NCI-H2171 (cell line): ENCODE data around the gene CDHR1.
"Not testable (repeated sequence)": the region's sequence is repeated elsewhere in the genome, so short reads cannot be mapped to it uniquely, and the experiment has no call there.

Experiments used
- DNase-seq: peaks from one replicate; lab custom pipeline; 2025; lab: John Stamatoyannopoulos, UW

The CDHR1 gene

DNA sequence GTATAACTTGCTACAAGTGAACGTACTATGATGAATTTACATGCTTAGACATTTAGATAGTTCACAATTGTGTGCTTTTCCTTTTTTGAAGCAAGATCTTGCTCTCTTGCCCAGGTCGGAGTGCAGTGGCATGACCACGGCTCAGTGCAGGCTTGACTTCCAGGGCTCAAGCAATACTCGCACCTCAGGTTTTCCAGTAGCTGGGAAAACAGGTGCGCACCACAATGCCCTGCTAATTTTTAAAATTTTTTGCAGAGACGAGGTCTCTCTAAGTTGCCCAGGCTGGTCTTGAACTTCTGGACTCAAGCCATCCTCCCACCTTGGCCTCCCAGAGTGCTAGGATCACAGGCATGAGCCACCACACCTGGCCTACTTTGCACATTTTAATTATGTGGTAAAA lies 18.9 kb upstream of the CDHR1 start:
- no peak for DNase-seq

DNA sequence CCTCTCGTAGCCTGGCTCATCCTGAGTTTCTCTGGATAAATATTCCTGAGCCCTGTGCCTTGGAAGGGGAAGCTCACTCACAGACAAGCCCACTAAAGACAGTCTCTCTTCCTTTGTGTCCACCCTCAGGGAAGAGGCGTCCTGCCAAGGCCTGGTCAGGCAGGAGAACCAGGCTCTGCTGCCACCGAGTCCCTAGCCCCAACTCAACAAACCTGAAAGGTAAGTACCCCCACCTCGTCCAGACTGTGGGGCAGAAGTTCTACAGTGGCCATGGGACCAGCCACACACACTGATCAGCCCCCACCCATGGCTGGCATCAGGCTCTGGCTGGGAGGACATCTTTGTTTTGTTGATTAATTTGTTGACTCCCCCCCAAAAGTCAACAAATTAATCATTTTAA lies 18.0 kb upstream of the CDHR1 start:
- no peak for DNase-seq

DNA sequence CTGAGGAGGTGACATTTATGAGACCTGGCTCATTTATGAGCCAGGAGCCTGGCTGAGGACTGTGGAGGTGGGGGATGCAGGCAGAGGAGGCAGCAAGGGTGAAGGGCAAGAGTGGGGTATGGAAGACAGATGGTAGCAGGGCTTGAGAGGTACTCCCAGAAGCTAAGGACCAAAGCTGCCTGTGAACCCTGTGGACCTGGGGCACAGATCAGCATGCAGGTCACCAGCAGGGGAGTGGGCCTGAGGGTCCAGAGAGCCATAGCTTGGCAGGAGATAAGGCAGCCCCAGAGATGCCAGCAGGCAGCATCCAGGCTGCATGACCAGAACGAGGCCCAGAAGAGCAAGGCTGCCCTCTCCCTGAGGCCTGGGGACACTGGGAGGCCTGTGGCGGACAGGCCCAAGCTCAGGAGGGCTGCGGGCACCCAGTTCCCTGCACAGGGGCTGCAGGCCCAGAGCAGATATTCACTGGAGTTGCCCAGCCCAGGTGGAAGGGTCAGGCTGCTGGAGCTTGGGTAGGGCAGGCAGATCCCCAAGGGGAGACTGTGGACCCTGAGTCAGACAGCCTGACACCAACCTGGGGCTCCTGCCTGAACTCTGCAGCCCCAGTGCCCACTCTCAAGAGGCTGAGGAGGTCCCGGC lies 17.4 kb upstream of the CDHR1 start:
- no peak for DNase-seq

DNA sequence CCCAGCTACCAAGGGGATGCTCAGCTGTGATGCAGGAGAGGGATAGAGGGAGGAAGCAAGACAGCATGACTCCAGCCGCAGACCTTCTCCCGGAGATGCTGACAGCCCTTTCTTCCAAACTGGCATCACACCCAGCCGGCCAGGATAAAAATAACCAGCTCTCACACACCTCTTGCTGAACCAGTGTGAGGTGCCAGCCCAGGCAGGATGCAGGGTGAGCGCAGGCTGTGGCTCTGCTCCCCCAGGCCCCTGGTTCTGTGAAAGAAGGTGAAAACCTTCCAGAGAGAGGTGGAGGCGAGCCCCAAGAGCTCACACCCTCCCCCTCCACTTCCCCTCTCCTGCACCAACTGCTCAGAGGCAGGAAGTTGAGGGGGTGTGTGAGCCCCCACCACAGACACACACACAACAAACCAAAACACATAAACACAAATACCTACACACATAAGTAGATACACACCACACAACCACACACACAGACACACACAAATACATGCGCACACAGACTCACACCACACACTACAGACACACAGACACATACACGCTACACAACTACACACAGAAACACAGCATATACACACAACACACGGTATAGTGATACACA lies 16.7 kb upstream of the CDHR1 start:
- DNase-seq, result no peak

DNA sequence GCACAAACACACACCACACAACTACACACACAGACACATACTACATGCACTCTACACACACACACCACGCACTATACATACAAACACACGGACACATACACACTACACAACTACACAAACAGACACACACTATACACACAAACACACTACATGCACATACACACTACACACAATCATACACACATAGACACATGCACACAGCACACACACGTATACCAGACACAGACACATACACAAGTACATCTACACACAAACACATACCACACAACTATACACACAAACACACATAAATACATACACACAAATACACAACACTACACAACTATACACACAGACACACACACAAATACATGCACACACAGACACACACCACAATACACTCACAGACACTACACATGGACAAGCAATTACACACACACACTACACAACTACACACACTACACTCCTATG lies 16.2 kb upstream of the CDHR1 start:
- no peak for DNase-seq

DNA sequence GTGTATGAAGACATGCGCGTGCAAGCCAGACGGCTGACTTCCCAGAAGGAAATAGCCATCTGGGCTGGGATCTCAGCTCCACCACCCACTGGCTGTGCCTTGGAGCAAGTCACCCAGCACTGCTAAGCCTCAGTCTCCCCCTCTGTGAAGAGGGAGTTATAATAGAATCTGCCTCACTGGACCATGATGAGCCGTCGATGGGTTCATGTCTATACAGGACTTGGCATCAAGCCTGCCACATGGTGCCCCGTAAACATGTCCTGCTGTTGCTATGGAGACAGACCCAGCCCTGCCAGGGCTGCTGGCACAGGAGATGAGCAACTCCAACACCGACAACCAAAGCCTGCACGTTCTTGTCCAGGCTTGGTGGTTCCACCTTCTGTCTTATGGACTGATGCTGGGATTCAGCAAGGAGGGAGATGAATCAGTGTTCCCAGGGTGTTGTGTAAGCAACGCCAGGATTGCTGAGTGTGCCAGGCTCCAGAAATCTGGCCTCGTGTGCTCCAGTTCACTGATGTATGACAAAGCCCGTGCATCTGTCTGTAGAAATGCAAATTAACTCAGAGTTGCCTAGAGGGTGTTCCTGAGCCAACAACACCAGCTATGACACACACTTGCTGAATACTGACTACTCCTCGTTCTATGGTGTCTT lies 15.2 kb upstream of the CDHR1 start:
- DNase-seq, result peak; percentile 71

DNA sequence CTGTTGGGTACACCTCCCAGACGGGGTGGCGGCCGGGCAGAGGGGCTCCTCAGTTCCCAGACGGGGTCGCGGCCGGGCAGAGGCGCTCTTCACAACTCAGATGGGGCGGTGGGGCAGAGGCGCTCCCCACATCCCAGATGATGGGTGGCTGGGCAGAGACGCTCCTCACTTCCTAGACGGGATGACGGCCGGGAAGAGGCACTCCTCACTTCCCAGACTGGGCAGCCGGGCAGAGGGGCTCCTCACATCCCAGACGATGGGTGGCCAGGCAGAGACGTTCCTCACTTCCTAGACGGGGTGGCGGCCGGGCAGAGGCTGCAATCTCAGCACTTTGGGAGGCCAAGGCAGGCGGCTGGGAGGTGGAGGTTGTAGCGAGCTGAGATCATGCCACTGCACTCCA lies 14.0 kb upstream of the CDHR1 start:
- DNase-seq, result not testable (repeated sequence)

DNA sequence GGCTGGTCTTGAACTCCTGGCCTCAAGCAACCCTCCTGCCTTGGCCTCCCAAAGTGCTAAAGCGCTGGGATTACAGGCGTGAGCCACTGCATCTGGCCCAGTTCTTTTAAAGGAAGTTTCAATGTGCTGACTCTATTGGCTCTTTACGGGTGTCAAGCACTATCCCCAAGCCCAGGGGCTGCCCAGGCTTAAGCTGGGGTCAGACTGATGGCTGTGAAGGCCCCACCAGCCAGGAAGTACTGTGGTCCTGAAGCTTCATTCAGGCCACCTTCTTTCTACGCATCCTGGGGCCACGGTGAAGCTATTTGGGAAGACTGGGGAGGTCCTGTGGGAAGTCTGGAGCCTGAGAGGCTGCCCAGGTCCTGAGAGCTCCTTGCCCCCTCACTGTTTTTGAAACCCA lies 12.7 kb upstream of the CDHR1 start:
- no peak for DNase-seq

DNA sequence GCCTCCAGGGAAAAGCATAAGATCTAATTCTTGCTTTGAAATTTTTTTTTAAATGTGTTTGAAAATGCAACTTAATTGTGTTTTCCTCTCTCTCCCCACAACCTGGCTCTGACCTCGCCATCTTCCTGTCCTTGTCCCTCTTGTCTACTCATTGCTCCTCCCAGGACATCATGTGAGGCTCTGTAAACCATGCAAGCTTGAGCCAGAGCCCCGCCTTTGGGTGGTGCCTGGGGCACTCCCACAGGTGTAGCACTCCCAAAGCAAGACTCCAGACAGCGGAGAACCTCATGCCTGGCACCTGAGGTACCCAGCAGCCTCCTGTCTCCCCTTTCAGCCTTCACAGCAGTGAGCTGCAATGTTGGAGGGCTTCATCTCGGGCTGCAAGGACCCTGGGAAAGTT lies 9.8 kb upstream of the CDHR1 start:
- no peak for DNase-seq

DNA sequence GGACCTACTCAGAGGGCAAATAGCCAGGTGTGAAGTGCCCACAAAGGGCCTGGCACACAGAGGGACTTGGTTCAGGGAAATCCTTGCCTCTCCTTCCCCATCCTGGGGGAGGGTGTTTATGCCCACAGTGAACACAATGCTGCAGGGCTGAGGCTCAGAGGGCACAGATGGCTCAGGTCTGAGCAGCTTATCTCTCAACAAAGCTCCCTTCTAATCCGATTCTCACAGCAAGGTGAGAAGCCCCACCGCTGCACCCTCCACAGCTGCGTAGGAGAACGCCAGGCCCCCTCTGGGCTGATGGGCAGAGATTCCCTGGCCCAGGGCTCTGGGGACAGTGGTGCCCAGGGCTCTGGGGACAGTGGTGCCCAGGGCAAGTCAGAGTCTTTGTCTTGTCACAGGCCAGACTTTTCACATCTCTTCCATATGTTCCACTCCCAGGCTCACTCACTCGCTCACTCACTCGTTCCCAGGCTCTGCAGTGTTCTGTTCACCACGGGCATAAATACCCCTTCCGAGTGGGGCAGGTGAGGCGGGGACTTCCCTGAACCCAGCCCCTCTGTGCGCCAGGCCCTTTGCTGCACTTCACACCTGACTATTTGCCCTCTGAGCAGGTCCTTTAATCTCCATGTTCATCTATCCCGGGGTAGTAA lies 8.7 kb upstream of the CDHR1 start:
- no peak for DNase-seq

DNA sequence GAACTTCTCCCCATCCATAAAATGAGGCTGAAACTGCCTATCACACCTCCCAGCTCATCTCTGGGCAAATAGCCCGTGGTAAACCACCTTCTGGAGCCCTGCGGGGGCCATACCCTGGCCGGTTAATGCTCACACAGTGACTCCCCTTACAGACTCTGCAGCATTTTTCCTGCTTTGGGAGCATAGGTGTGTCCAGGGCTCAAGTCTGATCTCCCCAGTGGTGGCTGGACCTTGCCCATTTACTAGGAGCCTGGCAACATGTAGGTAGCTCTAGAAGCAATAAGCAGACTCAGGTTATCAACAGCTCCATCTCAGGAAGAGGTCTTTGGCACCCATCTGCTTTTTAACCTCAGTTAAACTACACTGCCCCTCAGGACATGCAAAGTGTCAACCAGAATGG lies 5.5 kb upstream of the CDHR1 start:
- DNase-seq, result no peak

DNA sequence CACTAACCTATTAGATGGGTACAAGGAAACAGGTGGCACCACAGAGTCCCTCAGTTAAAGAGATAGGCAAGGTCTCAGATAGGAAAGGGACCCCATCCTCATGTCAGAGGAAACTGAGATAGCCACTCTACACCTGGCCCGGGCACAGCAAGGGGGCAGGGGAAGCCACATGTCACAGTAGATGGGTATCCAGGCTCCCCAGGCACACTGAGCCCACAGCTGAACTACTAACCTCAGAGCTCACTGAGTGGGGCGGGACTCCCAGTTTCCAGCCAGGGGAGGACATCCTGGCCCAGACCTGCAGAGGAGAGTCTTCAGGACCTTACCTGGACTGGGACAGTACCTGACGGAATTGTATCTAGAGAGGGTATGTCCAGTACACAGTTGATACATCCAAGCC lies 3.7 kb upstream of the CDHR1 start:
- no peak for DNase-seq

DNA sequence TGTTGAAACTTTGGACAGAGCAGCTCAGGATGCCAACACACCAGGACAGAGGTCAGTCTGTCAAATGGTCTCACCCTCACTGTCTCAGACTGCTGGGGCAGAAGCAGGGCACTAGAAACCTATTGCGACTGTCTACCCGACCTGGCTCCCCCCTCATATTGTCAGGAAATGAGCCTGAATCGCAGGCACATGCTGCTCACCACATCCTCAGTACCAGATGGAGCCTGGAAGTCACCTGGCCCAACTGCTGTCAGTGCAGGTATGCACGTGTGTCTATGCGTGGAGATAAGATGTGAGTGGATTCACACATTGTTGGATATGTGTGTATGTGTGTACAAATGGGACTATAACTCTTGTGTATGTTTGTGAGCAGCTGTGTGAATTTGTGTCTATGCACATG lies 3.2 kb upstream of the CDHR1 start:
- no peak for DNase-seq

DNA sequence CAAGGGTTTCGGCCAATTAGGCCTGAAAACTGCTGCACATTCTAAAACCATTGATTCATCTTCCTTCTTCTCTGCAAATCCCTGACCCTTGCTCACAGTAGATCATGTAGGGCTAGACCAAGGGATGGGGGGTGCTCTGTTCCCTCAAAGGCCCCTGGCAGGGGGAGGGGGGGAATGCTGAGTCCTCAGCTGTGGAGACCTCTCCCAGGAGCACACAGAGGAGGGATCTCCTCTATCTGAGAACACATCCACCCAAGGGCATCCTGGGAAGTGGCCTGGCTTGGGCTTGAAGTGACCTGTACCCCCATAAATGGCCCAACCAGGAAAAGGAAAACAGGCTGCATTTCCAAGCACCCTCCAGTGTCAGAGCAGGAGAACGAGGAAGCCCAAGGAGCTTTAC lies 1.0 kb upstream of the CDHR1 start:
- DNase-seq, result no peak

DNA sequence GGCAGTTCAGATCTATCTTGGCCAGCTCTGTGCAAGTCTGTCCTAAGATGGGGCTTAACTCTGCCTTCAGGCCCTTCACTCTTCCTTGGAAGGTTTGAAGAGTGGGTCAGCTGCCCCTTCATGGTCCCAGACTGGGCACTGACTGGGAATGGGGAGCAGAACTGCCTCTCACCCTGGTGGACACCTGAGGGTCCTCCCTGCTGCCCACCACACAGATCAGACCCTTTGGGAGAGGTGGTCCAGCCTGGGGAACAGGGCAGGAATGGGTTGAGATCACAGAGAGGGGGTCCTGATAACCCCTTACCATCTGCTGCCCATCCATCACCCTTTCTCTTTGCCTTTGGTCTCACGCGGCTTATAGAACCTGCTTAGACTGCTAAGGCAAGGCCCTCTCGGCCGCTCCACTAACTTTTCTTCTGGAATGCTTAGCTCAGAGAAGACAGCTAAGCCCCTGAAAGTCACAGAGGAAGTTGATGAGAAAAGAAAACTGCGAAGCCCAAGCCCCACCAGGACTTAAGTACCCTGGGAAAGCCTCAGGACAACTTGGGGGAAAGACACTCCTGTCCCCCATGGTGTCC lies 402 bp upstream of the CDHR1 start:
- DNase-seq, result no peak

DNA sequence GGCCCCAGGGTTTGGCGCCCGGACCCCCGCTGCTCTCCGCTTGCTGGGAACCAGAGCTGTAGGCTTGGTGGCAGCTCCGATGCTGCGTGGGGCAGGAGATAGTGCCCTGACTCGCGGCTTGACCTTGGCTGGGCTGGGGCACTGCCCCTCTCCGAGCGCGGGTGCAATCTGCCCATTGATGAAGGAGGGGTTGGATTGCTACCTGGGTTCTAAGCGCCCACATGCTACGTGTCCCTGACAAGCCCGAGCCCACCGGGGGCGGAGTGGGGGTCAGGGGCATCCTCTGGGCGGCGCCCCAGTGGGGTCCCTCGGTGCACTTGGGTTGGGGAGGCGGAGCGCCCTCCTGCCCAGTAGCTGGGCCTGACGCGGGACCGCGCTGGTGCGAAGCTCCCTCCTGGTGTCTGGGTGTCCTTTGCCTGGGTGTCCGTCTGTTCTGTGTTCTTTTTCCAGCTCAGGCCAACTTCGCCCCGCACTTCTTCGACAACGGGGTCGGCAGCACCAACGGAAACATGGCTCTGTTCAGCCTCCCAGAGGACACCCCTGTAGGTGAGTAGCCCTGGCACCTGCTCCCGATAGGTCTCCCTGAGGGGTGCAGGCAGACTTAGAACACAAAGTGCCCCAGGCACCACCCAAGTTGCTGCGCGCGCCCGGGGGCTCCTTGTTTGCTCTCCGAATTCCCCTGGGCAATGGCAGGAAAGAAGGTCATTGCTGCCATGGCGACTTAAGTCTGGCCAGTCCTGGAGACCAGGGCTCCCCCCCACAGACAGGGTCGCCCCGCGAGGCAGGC lies 900 bp downstream of the CDHR1 start:
- no peak for DNase-seq

DNA sequence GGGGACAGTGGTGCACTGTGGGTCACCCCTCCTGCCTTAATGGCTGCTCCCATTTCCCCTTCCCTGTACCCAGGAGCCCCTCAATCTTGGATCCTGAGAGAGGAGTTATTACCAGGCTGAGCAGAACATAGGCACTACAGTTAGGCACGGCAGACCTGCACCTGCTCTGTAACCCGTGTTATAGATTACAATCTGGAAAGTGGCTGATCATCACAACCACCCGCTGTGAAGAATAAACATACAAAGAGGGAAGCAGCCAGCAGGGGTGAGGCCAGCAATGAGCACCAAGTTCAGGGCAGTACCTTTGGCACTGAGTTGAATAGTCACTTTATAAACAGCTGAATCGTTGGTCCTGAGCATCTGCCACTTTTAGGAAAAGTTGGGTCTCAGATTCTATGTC lies 1.7 kb downstream of the CDHR1 start:
- peak; percentile 11 for DNase-seq

DNA sequence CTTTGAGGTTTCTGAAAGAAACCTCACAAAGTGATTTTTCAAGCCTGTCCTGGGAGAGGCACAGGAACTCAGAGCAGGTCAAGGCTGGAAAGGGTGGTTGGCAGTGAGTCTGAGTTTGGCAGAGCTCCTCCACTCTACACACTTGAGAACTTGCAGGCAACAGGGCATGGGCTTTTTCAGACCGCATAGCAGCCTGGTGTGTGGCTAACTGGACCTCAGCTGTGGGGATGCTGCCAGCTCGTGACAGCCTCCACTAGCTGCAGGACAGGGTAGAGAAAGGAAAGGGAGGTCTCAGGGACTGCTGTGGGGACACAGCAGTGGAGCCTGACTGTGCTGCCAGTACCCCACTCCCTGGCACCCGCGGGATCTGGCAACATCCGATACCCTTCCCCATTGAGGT lies 2.6 kb downstream of the CDHR1 start:
- DNase-seq, result no peak

DNA sequence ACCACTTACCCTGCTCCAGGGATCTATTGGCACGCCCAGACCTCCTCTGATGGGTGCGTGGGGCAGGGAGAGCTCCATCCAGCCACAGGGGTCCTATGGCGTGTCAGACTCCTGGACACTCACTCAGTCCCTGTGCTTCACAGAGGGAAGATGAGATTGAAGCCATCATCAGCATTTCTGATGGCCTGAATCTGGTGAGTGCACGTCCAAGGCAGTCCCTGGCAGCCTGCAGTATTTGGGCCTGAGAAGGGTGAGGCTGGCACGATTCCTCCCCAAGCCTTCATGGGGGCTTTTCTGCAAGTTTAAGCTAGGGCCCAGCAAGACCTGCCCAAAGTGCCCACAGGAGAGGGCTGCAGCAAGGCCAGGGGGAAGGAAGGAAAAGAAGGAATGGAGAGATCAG lies 3.3 kb downstream of the CDHR1 start:
- DNase-seq, result no peak

DNA sequence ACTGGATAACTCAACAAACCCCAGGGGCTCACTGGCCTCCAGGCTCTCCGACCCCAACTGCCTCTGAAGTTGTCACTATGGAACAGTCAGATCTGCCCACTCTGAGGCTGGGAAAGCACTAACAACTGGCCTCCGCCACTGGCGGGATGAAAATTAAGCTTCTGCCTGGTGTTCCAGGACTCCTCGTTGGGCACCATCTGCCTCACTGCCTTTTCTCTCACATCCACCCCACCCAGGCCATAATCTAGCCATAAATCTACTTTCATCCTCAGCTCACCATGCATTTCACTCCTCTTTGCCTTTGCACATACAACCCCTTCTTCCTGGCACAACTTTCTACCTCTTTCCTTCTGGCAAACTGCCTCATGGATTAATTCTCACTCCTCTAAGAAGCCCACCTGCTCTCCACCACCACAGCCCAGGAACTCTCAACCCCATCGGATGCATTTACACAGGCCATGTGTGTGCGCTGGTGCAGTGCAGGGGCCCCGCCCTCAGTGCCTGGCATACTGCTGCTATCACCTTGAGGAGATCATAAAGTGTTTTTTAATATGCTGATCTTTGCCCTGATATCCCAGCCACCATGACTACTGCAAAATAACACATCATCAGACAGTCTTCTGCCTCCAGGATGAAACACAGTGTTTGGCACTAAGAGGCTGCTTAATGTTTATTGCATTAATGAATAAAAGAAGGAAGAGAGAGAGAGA lies 4.0 kb downstream of the CDHR1 start:
- no peak for DNase-seq

DNA sequence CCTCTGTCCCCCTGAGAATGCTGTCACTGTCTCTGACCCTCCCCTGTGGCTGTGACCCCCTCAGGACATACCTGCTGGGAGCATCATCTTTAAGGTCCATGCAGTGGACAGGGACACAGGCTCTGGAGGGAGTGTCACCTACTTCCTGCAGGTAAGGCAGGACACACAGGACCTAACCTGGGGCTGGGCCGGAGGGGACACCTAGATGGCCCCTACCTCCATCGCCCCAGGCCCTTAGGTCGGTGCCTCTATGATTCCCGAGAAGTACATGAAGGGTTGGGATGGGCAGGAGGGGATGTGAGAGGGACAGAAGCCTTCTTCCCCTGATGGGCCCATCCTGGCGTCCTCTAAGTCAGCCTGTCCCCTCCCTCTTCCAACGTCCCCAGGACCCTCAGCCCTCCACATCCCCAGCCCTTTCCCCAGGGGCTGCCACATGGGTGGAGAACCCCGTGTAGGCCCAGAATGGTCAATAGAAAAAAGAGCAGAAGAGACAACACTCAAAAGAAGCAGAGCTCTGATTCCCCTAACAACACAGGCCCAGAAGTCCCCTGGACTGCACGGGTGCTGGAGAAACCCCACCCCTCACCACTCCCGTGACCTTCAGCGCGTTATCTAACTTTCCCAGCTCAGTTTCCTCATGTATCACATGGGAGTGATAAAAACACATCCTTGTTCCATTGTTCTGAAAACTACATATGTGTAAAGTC lies 6.4 kb downstream of the CDHR1 start:
- no peak for DNase-seq
